HepG2 (cell line): ENCODE data around the gene TNC. TPM values are rescaled to one million over a fixed set of nuclear protein-coding genes. Genes with fewer than 3 reads are reported as not detected.

Experiments used
- ATAC-seq: fragments of 200-7000 bp; cut with Tn5 transposase; 3 replicates; pipeline ENCODE4 v1.9.1; 2020; ENCODE audit warnings: mild to moderate bottlenecking, moderate library complexity
- BruUV-seq: library from RNA; stranded (reverse); fragments of 400-500 nt; replicated peaks from 2 replicates; lab custom pipeline; 2021; lab: Mats Ljungman, UMichigan
- CTCF ChIA-PET: fragments of 300-600 bp; formaldehyde crosslinking; extraction: SDS; loops from one replicate; lab custom pipeline; 2021; ENCODE audit warnings: low total read pairs, inconsistent platforms, low intra/inter-chr PET ratio; lab: Yijun Ruan, JAX
- POLR2A ChIA-PET: fragments of 350-600 bp; sonication (Branson Sonifier 250); formaldehyde crosslinking; loops from one replicate; lab custom pipeline; 2020; ENCODE audit warnings: antibody characterized with exemption, inconsistent platforms; lab: Yijun Ruan, JAX
- DNase-seq: peaks from one replicate; pipeline ENCODE4 v3.0.0-alpha.2; 2015; ENCODE audit warnings: low spot score
- FAIRE-seq: peaks from 3 replicates; lab custom pipeline; 2011; peaks lifted over from hg19 to GRCh38; lab: Jason Lieb, UNC
- H2AFZ ChIP-seq: one replicate; pipeline ENCODE4 v1.6.1; 2011; ENCODE audit warnings: low read length, inconsistent platforms
- H3K27ac ChIP-seq: fragments of 300-600 bp; 3 replicates; pipeline ENCODE4 v1.8.0; 2011; ENCODE audit warnings: mixed run types, mild to moderate bottlenecking, mixed read lengths, low read length, inconsistent platforms; ENCODE audit not compliant: insufficient read depth; ENCODE audit errors: extremely low read length
- H3K27me3 ChIP-seq, 2 experiments: fragments of 200-600 bp in 1 of 2; 2 replicates in 1 of 2; 3 replicates in 1 of 2; pipeline versions ENCODE4 v1.6.0 to v1.8.0; 2011; ENCODE audit warnings: low read length in 2 of 2, mild to moderate bottlenecking in 2 of 2, moderate library complexity in 2 of 2, inconsistent platforms in 1 of 2; ENCODE audit not compliant: insufficient read depth in 2 of 2, control insufficient read depth in 1 of 2
- H3K36me3 ChIP-seq, 2 experiments: fragments of 200-600 bp in 1 of 2; replicated peaks in 1 of 2; 2 replicates in 1 of 2; 3 replicates in 1 of 2; pipeline versions ENCODE4 v1.5.1 to v1.8.0; 2011; ENCODE audit warnings: low read length in 2 of 2, inconsistent platforms in 1 of 2; ENCODE audit not compliant: insufficient read depth in 2 of 2, control insufficient read depth in 1 of 2
- H3K4me1 ChIP-seq: 2 replicates; pipeline ENCODE4 v1.5.1; 2012; ENCODE audit warnings: low read length, inconsistent platforms; ENCODE audit not compliant: insufficient read depth
- H3K4me2 ChIP-seq: 2 replicates; pipeline ENCODE4 v1.6.0; 2011; ENCODE audit warnings: low read depth, low read length, inconsistent platforms
- H3K4me3 ChIP-seq, 3 experiments: fragments of 200-600 bp in 1 of 3; sonication (generic), shearing (Covaris generic) in 1 of 3; replicated peaks in 1 of 3; 2 replicates each; pipeline ENCODE4 v1.5.1; 2011 to 2016; ENCODE audit warnings: low read length in 3 of 3, inconsistent platforms in 2 of 3, low read depth in 2 of 3, mild to moderate bottlenecking in 2 of 3, control low read depth in 1 of 3, mixed read lengths in 1 of 3; ENCODE audit not compliant: insufficient read depth in 1 of 3
- H3K79me2 ChIP-seq: one replicate; pipeline ENCODE4 v1.6.1; 2011; ENCODE audit warnings: low read length, inconsistent platforms; ENCODE audit not compliant: insufficient read depth
- H3K9ac ChIP-seq: 2 replicates; pipeline ENCODE4 v1.6.0; 2011; ENCODE audit warnings: mild to moderate bottlenecking, low read depth, low read length, inconsistent platforms; ENCODE audit not compliant: insufficient read depth
- H3K9me3 ChIP-seq: 2 replicates; pipeline ENCODE4 v1.5.1; 2012; ENCODE audit warnings: mild to moderate bottlenecking, low read length
- H4K20me1 ChIP-seq: 2 replicates; pipeline ENCODE4 v1.6.0; 2011; ENCODE audit warnings: inconsistent platforms, mild to moderate bottlenecking, low read length, moderate library complexity; ENCODE audit not compliant: insufficient read depth
- CBFB ChIP-seq: sonication (generic); formaldehyde crosslinking; IDR thresholded peaks from 2 replicates; pipeline ENCODE4 v1.4.0; 2020; ENCODE audit warnings: missing genetic modification reagents
- DNMT3B ChIP-seq: conservative IDR thresholded peaks from 2 replicates; pipeline ENCODE4 v1.6.1; 2016; ENCODE audit warnings: missing biosample characterization, control low read depth
- HDAC2 ChIP-seq: sonication (generic); formaldehyde crosslinking; IDR thresholded peaks from 2 replicates; pipeline ENCODE4 v1.4.0; 2020; ENCODE audit warnings: missing genetic modification reagents
- HNF4A ChIP-seq: sonication (generic); formaldehyde crosslinking; IDR thresholded peaks from 2 replicates; pipeline ENCODE4 v1.4.0; 2020; ENCODE audit warnings: missing genetic modification reagents
- IKZF4 ChIP-seq: sonication (generic); formaldehyde crosslinking; IDR thresholded peaks from 2 replicates; pipeline ENCODE4 v1.5.1; 2020; ENCODE audit warnings: borderline replicate concordance, mild to moderate bottlenecking, low read depth, missing genetic modification reagents; ENCODE audit errors: not compliant biosample characterization
- KAT8 ChIP-seq: IDR thresholded peaks from 2 replicates; pipeline ENCODE4 v1.6.1; 2016; ENCODE audit warnings: missing genetic modification reagents, missing compliant biosample characterization
- NFKB2 ChIP-seq: sonication (generic); formaldehyde crosslinking; IDR thresholded peaks from 2 replicates; pipeline ENCODE4 v1.4.0; 2020; ENCODE audit warnings: missing genetic modification reagents, borderline replicate concordance
- SP2 ChIP-seq: sonication (generic); formaldehyde crosslinking; IDR thresholded peaks from 2 replicates; pipeline ENCODE4 v1.5.1; 2020; ENCODE audit warnings: mild to moderate bottlenecking, missing genetic modification reagents
- ZNF510 ChIP-seq: sonication (generic); formaldehyde crosslinking; IDR thresholded peaks from 2 replicates; pipeline ENCODE4 v1.4.0; 2020; ENCODE audit warnings: low read depth, mild to moderate bottlenecking, missing genetic modification reagents
- ZNF766 ChIP-seq: sonication (generic); formaldehyde crosslinking; IDR thresholded peaks from 2 replicates; pipeline ENCODE4 v1.5.0; 2020; ENCODE audit warnings: missing genetic modification reagents, borderline replicate concordance
- ZSCAN21 ChIP-seq: sonication (generic); formaldehyde crosslinking; IDR thresholded peaks from 2 replicates; pipeline ENCODE4 v1.8.0; 2022; ENCODE audit warnings: mild to moderate bottlenecking, missing genetic modification reagents, moderate library complexity, borderline replicate concordance
- WGBS: methylation state at CpG from one replicate; pipeline ENCODE4 v1.1.6; 2017; ENCODE audit warnings: low lambda C conversion rate; 5-methylcytosine and 5-hydroxymethylcytosine counted together
- in situ Hi-C: cut with HindIII; loops from 2 replicates; pipeline ENCODE4 v1.10.0; 2017; ENCODE audit warnings: low pct_unique_long_range_greater_than_20kb; ENCODE audit not compliant: extremely low pct_ligation_motif_present
- intact Hi-C: fragments of 100-400 bp; cut with micrococcal nuclease; formaldehyde crosslinking; loops from one replicate; pipeline ENCODE4 v1.10.0; 2022; ENCODE audit not compliant: unreplicated experiment
- polyA plus RNA-seq, 8 experiments: library from polyadenylated mRNA; depleted of rRNA in 3 of 8; stranded (reverse) in 7 of 8; unstranded in 1 of 8; fragments of >200 nt; fragmentation: Illumina TruSeq in 4 of 8; extraction: Trizol in 4 of 8; gene quantifications; 2 replicates each; pipeline versions ENCODE4 v1.2.1 to v1.2.3, GENCODE V29; 2011 to 2016; ENCODE audit warnings: low read depth in 4 of 8, missing spikeins in 1 of 8, mixed read lengths in 1 of 8; ENCODE audit not compliant: insufficient read depth in 1 of 8
- total RNA-seq, 5 experiments: library from RNA; depleted of rRNA; stranded (reverse); fragments of >200 nt; fragmentation: Illumina TruSeq; extraction: Trizol; gene quantifications; 2 replicates each; pipeline ENCODE4 v1.2.3, GENCODE V29; 2016; ENCODE audit warnings: low read depth in 1 of 5
- TF ChIP-seq, protein P1 (sequence below): sonication (generic); formaldehyde crosslinking; IDR thresholded peaks from 2 replicates; pipeline ENCODE4 v1.4.0; 2020; ENCODE audit warnings: mild to moderate bottlenecking, missing genetic modification reagents
- TF ChIP-seq, protein P2 (sequence below): sonication (generic); formaldehyde crosslinking; IDR thresholded peaks from 2 replicates; pipeline ENCODE4 v1.5.0; 2020; ENCODE audit warnings: mild to moderate bottlenecking, low read depth, missing genetic modification reagents, borderline replicate concordance
- TF ChIP-seq, protein P3 (sequence below): sonication (generic); formaldehyde crosslinking; IDR thresholded peaks from 2 replicates; pipeline ENCODE4 v1.5.1; 2020; ENCODE audit warnings: mild to moderate bottlenecking, missing genetic modification reagents, borderline replicate concordance

The TNC gene
- total and polyA plus RNA-seq, 2 of the 13 experiments (the other 11 are each of a cell fraction or from before 2014, with no cell fraction given): not detected

- FAIRE-seq: no peak
- ATAC-seq: no peak
- TF ChIP-seq, protein P1, sequence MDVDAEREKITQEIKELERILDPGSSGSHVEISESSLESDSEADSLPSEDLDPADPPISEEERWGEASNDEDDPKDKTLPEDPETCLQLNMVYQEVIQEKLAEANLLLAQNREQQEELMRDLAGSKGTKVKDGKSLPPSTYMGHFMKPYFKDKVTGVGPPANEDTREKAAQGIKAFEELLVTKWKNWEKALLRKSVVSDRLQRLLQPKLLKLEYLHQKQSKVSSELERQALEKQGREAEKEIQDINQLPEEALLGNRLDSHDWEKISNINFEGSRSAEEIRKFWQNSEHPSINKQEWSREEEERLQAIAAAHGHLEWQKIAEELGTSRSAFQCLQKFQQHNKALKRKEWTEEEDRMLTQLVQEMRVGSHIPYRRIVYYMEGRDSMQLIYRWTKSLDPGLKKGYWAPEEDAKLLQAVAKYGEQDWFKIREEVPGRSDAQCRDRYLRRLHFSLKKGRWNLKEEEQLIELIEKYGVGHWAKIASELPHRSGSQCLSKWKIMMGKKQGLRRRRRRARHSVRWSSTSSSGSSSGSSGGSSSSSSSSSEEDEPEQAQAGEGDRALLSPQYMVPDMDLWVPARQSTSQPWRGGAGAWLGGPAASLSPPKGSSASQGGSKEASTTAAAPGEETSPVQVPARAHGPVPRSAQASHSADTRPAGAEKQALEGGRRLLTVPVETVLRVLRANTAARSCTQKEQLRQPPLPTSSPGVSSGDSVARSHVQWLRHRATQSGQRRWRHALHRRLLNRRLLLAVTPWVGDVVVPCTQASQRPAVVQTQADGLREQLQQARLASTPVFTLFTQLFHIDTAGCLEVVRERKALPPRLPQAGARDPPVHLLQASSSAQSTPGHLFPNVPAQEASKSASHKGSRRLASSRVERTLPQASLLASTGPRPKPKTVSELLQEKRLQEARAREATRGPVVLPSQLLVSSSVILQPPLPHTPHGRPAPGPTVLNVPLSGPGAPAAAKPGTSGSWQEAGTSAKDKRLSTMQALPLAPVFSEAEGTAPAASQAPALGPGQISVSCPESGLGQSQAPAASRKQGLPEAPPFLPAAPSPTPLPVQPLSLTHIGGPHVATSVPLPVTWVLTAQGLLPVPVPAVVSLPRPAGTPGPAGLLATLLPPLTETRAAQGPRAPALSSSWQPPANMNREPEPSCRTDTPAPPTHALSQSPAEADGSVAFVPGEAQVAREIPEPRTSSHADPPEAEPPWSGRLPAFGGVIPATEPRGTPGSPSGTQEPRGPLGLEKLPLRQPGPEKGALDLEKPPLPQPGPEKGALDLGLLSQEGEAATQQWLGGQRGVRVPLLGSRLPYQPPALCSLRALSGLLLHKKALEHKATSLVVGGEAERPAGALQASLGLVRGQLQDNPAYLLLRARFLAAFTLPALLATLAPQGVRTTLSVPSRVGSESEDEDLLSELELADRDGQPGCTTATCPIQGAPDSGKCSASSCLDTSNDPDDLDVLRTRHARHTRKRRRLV (CRISPR knock-in tag): no peak
- TF ChIP-seq, protein P2, sequence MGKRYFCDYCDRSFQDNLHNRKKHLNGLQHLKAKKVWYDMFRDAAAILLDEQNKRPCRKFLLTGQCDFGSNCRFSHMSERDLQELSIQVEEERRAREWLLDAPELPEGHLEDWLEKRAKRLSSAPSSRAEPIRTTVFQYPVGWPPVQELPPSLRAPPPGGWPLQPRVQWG: no peak
- TF ChIP-seq ZSCAN21 (CRISPR knock-in tag): no peak
- TF ChIP-seq SP2 (CRISPR knock-in tag): no peak
- TF ChIP-seq HDAC2 (CRISPR knock-in tag): no peak
- no peak for TF ChIP-seq IKZF4 (CRISPR knock-in tag)
- no peak for TF ChIP-seq HNF4A (CRISPR knock-in tag)
- no peak for TF ChIP-seq NFKB2 (CRISPR knock-in tag)
- no peak for TF ChIP-seq CBFB (CRISPR knock-in tag)
- TF ChIP-seq, protein P3, sequence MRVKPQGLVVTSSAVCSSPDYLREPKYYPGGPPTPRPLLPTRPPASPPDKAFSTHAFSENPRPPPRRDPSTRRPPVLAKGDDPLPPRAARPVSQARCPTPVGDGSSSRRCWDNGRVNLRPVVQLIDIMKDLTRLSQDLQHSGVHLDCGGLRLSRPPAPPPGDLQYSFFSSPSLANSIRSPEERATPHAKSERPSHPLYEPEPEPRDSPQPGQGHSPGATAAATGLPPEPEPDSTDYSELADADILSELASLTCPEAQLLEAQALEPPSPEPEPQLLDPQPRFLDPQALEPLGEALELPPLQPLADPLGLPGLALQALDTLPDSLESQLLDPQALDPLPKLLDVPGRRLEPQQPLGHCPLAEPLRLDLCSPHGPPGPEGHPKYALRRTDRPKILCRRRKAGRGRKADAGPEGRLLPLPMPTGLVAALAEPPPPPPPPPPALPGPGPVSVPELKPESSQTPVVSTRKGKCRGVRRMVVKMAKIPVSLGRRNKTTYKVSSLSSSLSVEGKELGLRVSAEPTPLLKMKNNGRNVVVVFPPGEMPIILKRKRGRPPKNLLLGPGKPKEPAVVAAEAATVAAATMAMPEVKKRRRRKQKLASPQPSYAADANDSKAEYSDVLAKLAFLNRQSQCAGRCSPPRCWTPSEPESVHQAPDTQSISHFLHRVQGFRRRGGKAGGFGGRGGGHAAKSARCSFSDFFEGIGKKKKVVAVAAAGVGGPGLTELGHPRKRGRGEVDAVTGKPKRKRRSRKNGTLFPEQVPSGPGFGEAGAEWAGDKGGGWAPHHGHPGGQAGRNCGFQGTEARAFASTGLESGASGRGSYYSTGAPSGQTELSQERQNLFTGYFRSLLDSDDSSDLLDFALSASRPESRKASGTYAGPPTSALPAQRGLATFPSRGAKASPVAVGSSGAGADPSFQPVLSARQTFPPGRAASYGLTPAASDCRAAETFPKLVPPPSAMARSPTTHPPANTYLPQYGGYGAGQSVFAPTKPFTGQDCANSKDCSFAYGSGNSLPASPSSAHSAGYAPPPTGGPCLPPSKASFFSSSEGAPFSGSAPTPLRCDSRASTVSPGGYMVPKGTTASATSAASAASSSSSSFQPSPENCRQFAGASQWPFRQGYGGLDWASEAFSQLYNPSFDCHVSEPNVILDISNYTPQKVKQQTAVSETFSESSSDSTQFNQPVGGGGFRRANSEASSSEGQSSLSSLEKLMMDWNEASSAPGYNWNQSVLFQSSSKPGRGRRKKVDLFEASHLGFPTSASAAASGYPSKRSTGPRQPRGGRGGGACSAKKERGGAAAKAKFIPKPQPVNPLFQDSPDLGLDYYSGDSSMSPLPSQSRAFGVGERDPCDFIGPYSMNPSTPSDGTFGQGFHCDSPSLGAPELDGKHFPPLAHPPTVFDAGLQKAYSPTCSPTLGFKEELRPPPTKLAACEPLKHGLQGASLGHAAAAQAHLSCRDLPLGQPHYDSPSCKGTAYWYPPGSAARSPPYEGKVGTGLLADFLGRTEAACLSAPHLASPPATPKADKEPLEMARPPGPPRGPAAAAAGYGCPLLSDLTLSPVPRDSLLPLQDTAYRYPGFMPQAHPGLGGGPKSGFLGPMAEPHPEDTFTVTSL (CRISPR knock-in tag): no peak
- no peak for TF ChIP-seq ZNF510 (CRISPR knock-in tag)
- TF ChIP-seq ZNF766 (CRISPR knock-in tag): no peak
- no peak for TF ChIP-seq DNMT3B (CRISPR knock-in tag)
- TF ChIP-seq KAT8 (CRISPR knock-in tag): no peak
Measured at GRCh38 chr9:115080242-115080641, 37.7 kb downstream of the TNC start.

More at GRCh38 chr9:115080242-115080641, 37.7 kb downstream of the TNC start:
- DNase-seq: no peak
- H3K27ac ChIP-seq: no peak overlapping the region
- intact Hi-C loops: no loop called here
- no peaks in the 10 kb centered on the region for H3K9me3 ChIP-seq
- H3K9ac ChIP-seq: no peak overlapping the region
- no peak overlapping the region for H2AFZ ChIP-seq
- ChIA-PET CTCF (no interaction called here), POLR2A (no interaction called here)
- BruUV-seq: no TSS peak
- peaks cover 1 to 22% of the 10 kb centered on the region in 2 experiments; a peak in 3 of 5 replicates for H3K27me3 ChIP-seq
- H3K36me3 ChIP-seq: no peaks in the 10 kb centered on the region
- no peaks in the 10 kb centered on the region for H3K4me1 ChIP-seq
- H3K4me3 ChIP-seq: no peak overlapping the region
- no peaks in the 10 kb centered on the region for H4K20me1 ChIP-seq
- in situ Hi-C loops: no loop called here
- 87% methylated on average over 3 of the region's 3 CpGs for WGBS
- H3K4me2 ChIP-seq: no peak overlapping the region
- no peaks in the 10 kb centered on the region for H3K79me2 ChIP-seq
